Measurements from ENCODE around the gene GSTM2. TPM values are rescaled to one million over a fixed set of nuclear protein-coding genes. Genes with fewer than 3 reads are reported as not detected.

GSTM2 gene
- total and polyA plus RNA-seq, 2 donors (not counting 1 experiment from before 2014, with no cell fraction given), result 42.9 to 94.4 TPM

DNA sequence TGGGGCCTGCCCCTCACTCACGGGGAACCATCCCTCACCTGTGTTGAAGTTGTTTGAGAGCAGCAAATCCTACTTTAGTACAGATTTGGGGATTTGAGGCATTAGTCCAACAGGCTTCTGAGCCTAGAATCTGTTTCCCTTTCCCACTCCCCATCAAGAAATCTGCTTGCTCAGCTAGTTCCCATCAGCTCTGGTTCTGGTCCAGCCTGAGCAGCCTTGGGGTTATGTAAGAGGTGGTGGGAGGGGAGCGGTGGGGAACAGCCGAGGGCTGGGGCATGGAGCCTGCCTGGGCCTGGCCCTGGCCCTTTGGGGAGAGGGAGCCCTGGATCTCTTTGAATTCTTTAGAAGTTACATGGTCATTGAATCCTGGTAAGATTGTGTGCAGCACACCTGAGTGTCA is 48.3 kb downstream of the GSTM2 start:
- no peak overlapping the region for H3K4me3 ChIP-seq (ENCODE audit: control extremely low read depth in 1 of 5, extremely low read depth in 1 of 5, insufficient read depth in 1 of 5, low read depth in 2 of 5, low read length in 4 of 5)
- no peaks in the 10 kb centered on the region for H3K36me3 ChIP-seq (replicated peaks in 1 of 2; ENCODE audit: control extremely low read depth in 1 of 2, control insufficient read depth in 1 of 2, extremely low read depth in 1 of 2, insufficient read depth in 2 of 2, low read length in 1 of 2)
- no peaks in the 10 kb centered on the region for H4K20me1 ChIP-seq (ENCODE audit: control insufficient read depth, insufficient read depth, low read length, poor library complexity, severe bottlenecking)
- Mint-ChIP-seq H3K27ac (no peak overlapping the region), H3K4me3 (no peak overlapping the region), H3K4me1 (no peaks in the 10 kb centered on the region), H3K9me3 (ENCODE audit: insufficient read depth) (no peaks in the 10 kb centered on the region), H3K27me3 (peaks cover 13% of the 10 kb centered on the region)
- no peak overlapping the region for H3K9ac ChIP-seq (ENCODE audit: low read length)
- intact Hi-C loops (cut with micrococcal nuclease), result no loop called here
- no peak overlapping the region for H3K27ac ChIP-seq (ENCODE audit: low read length in 2 of 2)
- H3K4me1 ChIP-seq (ENCODE audit: control insufficient read depth in 2 of 2, insufficient read depth in 2 of 2, low read length in 2 of 2), result peaks cover 0 to 8% of the 10 kb centered on the region in 2 donors
- CTCF ChIA-PET, result no interaction called here
- POLR2A ChIA-PET, result no interaction called here
- no peak overlapping the region for H2AFZ ChIP-seq (ENCODE audit: insufficient read depth, low read depth, low read length, poor library complexity, severe bottlenecking)
- DNase-seq (no peak), ATAC-seq (ENCODE audit: low read depth) (no peak)
- no peaks in the 10 kb centered on the region for H3K79me2 ChIP-seq (ENCODE audit: control insufficient read depth, insufficient read depth, low read length)
- WGBS (ENCODE audit: insufficient coverage), result 100% methylated on average over 2 of the region's 3 CpGs
- TF ChIP-seq, protein P1, sequence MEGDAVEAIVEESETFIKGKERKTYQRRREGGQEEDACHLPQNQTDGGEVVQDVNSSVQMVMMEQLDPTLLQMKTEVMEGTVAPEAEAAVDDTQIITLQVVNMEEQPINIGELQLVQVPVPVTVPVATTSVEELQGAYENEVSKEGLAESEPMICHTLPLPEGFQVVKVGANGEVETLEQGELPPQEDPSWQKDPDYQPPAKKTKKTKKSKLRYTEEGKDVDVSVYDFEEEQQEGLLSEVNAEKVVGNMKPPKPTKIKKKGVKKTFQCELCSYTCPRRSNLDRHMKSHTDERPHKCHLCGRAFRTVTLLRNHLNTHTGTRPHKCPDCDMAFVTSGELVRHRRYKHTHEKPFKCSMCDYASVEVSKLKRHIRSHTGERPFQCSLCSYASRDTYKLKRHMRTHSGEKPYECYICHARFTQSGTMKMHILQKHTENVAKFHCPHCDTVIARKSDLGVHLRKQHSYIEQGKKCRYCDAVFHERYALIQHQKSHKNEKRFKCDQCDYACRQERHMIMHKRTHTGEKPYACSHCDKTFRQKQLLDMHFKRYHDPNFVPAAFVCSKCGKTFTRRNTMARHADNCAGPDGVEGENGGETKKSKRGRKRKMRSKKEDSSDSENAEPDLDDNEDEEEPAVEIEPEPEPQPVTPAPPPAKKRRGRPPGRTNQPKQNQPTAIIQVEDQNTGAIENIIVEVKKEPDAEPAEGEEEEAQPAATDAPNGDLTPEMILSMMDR (IDR thresholded peaks at IDR 0.05), result no peak
- TF ChIP-seq EZH2 (IDR thresholded peaks at IDR 0.05; ENCODE audit: borderline replicate concordance, insufficient read depth, low read depth, low read length, poor library complexity, severe bottlenecking), result no peak
- H3K4me2 ChIP-seq (replicated peaks; ENCODE audit: low read depth, low read length, poor library complexity, severe bottlenecking), result no peak overlapping the region
- peaks cover 0 to 4% (median 0%) of the 10 kb centered on the region in 3 donors for H3K9me3 ChIP-seq (ENCODE audit: control extremely low read depth in 1 of 3, control insufficient read depth in 2 of 3, insufficient read depth in 1 of 3, low read length in 2 of 3)
- peaks cover 0 to 3% (median 0%) of the 10 kb centered on the region in 4 experiments for H3K27me3 ChIP-seq (replicated peaks in 1 of 4; ENCODE audit: control extremely low read depth in 1 of 4, control insufficient read depth in 3 of 4, insufficient read depth in 4 of 4, low read length in 3 of 4)

DNA sequence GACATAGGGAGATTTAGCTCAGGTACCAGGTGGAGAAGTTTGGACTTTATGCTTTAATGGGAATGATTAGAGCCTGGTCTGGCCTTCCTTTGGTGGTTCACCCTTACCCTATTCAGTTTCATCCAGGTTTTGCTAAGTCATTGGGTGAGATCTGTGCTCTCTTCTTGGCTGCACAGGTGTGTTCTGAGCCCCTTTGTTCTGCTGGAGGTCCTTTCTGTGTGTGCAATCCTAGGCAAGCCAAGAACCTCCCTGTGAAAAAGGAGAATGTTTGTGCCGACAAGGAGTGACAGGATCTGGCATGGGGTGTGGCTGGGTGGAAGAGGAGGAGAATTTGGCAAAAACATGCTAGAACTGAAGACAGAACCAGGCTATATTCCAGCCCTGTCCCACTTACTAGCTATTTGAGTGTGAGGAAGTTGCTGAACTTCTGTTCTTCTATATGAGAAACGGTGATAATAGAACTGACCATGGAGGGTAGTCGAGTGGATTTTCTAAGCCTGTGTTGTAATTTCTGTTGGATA is 48.8 kb downstream of the GSTM2 start:
- 100% methylated on average over 2 of the region's 3 CpGs for WGBS (ENCODE audit: insufficient coverage)
- ATAC-seq (ENCODE audit: low read depth) (no peak), DNase-seq (no peak)
- Histone ChIP-seq H3K36me3 (replicated peaks in 1 of 2; ENCODE audit: control extremely low read depth in 1 of 2, control insufficient read depth in 1 of 2, extremely low read depth in 1 of 2, insufficient read depth in 2 of 2, low read length in 1 of 2) (no peaks in the 10 kb centered on the region), H2AFZ (ENCODE audit: insufficient read depth, low read depth, low read length, poor library complexity, severe bottlenecking) (no peak overlapping the region), H3K4me1 (ENCODE audit: control insufficient read depth in 2 of 2, insufficient read depth in 2 of 2, low read length in 2 of 2) (peaks cover 0 to 8% of the 10 kb centered on the region in 2 donors), H3K4me2 (replicated peaks; ENCODE audit: low read depth, low read length, poor library complexity, severe bottlenecking) (no peak overlapping the region), H3K9me3 (ENCODE audit: control extremely low read depth in 1 of 3, control insufficient read depth in 2 of 3, insufficient read depth in 1 of 3, low read length in 2 of 3) (peaks cover 0 to 4% (median 0%) of the 10 kb centered on the region in 3 donors), H3K4me3 (ENCODE audit: control extremely low read depth in 1 of 5, extremely low read depth in 1 of 5, insufficient read depth in 1 of 5, low read depth in 2 of 5, low read length in 4 of 5) (no peak overlapping the region), H3K9ac (ENCODE audit: low read length) (no peak overlapping the region), H4K20me1 (ENCODE audit: control insufficient read depth, insufficient read depth, low read length, poor library complexity, severe bottlenecking) (no peaks in the 10 kb centered on the region), H3K27ac (ENCODE audit: low read length in 2 of 2) (no peak overlapping the region), H3K27me3 (replicated peaks in 1 of 4; ENCODE audit: control extremely low read depth in 1 of 4, control insufficient read depth in 3 of 4, insufficient read depth in 4 of 4, low read length in 3 of 4) (peaks cover 0 to 3% (median 0%) of the 10 kb centered on the region in 4 experiments), H3K79me2 (ENCODE audit: control insufficient read depth, insufficient read depth, low read length) (no peaks in the 10 kb centered on the region)
- TF ChIP-seq, protein P1 (IDR thresholded peaks at IDR 0.05), result no peak
- no peak for TF ChIP-seq EZH2 (IDR thresholded peaks at IDR 0.05; ENCODE audit: borderline replicate concordance, insufficient read depth, low read depth, low read length, poor library complexity, severe bottlenecking)
- Mint-ChIP-seq H3K27me3 (peaks cover 13% of the 10 kb centered on the region), H3K4me3 (no peak overlapping the region), H3K9me3 (ENCODE audit: insufficient read depth) (no peaks in the 10 kb centered on the region), H3K4me1 (no peaks in the 10 kb centered on the region), H3K27ac (no peak overlapping the region)
- ChIA-PET CTCF (no interaction called here), POLR2A (no interaction called here)
- intact Hi-C loops (cut with micrococcal nuclease), result no loop called here
